HL-60/S4 treated with retinoic acid at 250 ng/mL for 4 days and 3 days (cell line): ENCODE data around the gene METTL2A.
"Not testable (repeated sequence)": the region's sequence is repeated elsewhere in the genome, so short reads cannot be mapped to it uniquely, and the experiment has no call there.

Experiments used
- in situ Hi-C: fragments of 300-500 bp; cut with MboI; formaldehyde crosslinking; loops from 2 replicates; pipeline ENCODE4 v1.7.0; 2022; ENCODE audit warnings: low sequenced_read_pairs

The METTL2A gene

DNA sequence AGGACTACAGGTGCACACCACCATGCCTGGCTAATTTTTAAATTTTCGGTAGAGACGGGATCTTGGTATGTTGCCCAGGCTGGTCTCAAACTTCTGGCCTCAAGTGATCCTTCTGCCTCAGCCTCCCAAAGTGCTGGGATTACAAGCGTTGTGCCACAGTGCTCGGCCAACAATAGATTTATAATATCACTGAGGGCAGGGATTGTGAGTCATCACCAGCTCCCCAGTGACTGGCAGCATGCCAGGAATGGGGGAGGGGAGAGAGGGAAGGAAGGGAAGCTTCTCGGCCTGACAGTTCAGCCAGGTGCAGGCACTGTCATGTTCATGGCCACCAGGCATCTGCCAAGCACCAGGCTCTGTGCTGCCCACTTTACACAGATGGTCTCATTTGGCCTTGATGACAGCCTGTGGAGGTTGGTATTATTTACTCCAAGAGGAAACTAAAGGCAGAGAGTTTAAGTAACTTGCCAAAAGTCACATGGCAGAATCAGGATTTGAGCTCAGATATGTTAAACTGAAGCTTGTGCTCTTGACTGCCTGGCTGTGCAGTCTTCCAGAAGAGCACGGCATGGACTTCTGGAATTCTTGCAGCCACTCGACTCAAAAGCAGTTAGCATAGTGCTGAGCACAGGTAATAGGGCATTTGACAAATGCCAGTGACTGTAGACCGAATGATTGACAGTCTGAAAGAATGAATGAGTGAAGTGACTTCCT, 47.1 kb downstream of the METTL2A start:
- in situ Hi-C loops: not testable (repeated sequence)

DNA sequence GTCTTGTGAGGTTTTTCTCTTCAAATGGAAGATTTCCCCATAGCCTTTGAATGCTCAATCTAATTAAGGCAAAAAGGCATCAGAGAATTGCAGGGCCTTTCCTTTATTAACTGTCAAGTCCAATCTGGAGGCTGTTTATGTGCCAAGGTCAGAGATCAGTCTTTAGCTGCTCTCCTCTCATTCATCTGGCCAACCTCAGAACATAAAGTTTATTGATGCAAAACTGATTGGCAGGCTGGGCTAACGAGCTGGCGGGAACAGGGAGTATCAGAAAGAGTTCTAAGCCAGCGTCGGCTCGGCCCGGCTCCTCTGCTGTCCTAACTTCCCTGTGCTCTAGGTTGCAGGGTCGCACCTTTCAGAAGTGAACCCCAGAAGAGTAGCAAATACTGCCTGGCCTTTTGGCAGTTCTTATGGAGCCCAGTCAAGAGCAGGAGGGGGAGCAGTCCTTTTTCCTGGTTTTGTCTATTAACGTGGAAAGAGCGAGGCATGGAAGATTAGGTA, 47.7 kb downstream of the METTL2A start:
- in situ Hi-C loops: not testable (repeated sequence)

DNA sequence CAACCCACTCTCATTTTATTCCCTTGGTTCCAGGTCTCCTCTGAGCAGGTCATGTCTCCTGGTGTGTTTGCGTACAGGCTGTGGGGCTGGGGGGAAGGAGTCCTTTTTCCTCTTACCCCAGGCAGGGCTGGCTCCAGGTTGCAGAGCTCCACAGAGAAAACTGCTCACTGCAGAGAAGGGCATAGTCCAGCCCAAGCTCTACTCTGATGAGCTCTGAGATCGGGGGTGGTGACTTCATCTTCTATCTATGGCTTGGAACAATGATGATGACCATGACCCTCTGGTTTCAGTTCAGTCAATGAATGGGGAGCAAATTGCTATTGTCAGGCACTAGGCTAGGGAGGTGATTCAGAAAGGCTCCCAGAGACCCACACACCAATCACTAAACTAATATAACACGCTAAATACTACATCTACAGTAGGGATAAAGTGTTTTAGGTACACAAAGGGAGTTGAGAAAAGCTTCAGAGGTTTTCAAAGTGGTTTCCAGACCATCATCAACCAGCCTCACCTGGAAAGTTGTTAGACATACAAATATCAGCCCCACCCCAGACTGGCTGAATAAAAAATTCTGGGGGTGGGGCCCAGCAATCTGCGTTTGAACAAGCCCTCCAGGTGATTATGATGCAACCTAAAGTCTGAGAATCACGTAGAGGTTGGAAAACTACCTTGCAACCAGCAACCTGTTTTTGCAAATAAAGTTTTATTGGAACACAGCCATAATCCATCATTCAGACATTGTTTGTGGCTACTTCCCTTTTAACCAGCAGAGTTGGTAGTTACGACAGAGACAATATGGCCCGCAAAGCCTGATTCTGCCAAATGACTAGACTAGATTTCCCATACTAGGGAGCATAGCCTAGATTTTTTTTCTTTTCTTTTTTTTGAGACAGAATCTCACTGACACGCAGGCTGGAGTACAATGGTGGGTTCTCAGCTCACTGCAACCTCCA, 49.6 kb downstream of the METTL2A start:
- in situ Hi-C loops: not testable (repeated sequence)

DNA sequence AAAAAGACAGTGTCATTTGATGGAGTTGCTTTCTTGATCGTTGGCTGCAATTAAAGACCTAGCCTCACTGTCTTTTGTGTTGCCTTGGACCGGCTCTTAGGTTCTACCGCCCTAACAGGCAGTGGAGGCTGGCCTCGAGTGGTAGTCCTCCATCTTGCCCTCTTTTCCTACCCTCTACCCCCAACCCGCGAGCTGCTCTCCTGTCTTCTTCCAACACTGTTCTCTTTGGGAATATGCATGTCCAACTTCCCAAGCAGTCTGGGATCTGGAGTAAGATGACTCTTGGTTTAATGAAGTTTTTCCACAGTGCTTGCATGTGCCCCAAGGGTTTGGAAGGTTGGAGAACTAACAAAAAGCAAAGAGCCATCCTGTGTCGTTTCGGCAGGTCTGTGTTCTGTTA, 53.4 kb downstream of the METTL2A start:
- in situ Hi-C loops: not testable (repeated sequence)

DNA sequence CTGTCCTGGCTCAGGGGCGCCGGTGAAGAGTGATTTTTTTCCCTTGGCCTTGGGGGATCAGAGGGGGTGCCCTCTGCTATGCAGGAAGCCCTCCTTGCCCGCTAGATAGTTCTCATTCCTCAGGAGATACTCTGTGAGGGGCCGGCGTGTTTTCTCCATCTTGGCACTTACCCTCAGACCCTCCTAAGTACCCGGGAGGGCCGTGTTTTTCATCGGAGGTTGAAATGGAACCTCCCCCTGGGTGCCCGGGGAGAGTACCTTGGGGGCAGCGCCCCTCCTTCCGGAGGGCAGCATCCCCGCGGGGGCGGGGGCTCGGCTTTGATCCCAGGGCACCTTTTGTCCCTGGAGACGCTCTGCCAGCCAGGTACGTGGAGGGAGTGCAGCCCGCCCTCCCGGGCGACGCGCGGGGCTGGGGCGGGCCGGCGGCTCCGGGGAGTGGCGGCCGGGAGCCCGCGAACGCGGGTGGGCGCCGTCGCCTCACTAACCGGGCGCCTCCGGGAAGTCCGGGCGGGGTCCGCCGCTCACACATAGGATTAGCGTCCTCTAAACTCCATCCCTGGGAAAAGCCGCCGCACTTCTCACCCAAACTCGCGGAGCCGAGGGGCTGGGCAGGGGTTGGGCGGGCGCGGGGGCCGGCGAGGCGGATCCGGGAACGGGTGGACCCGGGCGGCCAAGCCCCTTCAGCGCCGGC, 54.2 kb downstream of the METTL2A start:
- in situ Hi-C loops: not testable (repeated sequence)

DNA sequence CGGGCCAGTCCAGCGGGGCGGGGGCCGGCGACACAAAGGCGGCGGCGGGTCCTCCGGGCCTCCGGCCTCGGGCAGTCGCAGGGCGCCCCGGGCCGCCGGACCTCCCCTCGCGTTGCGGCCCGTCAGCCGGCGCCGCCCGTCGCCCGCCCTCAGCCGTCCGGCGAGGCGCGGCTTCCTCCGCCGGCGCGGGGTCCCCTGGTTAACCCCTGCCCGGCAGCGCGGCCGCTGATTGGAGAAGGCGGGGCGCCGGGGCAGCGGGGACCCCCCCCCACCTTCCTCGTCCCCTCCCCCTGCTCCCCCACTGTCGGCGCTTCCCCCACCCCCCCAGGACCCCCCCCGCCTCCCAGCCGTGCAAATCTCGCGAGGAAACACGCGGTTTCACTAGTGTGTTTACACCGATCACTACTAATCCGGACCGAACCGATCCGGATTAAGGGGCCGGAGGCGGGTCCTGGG, 54.8 kb downstream of the METTL2A start, which contains the start of gene TLK2:
Gene TLK2 (plus strand): TSS at position 402 of the 456 bp plus-strand sequence. CDS start 2,301 bp downstream, outside the sequence.
- in situ Hi-C loops: no loop called here

DNA sequence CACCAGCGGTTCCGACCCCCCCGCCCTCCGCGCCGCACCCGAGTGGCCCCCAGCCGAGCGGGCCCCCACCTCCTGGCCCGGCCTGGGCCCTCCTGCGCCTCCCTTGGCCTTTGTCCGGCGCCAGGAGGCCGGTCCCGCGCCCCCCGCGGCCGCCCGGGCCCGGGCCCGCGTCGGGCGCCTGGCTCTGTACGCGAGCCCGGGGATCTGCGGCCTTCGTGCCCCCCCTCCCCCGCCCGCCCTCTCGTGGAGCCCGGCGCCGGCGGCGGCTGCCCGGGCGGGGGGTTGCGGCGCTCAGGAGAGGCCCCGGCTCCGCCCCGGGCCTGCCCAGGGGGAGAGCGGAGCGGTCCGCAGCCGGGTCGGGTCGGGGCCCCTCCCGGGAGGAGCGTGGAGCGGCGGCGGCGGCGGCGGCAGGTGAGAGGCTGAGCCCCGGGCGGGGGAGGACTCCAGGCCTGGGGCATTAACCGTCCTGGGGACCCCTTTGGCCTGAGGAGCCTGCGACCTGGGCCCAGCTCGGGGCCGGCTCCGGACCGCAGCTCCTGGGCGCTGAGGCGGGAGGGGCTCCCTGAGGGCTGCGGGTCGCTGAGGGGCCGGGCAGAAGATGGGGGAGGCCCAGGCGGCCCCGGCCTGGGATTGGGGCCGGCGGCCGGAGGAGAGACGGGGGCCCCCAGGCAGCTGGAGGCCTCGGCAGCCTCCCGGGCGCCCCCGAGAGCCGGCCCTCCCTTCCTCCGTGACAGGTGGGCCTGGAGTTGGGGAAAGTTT, 55.4 kb downstream of the METTL2A start:
- in situ Hi-C loops: not testable (repeated sequence)

DNA sequence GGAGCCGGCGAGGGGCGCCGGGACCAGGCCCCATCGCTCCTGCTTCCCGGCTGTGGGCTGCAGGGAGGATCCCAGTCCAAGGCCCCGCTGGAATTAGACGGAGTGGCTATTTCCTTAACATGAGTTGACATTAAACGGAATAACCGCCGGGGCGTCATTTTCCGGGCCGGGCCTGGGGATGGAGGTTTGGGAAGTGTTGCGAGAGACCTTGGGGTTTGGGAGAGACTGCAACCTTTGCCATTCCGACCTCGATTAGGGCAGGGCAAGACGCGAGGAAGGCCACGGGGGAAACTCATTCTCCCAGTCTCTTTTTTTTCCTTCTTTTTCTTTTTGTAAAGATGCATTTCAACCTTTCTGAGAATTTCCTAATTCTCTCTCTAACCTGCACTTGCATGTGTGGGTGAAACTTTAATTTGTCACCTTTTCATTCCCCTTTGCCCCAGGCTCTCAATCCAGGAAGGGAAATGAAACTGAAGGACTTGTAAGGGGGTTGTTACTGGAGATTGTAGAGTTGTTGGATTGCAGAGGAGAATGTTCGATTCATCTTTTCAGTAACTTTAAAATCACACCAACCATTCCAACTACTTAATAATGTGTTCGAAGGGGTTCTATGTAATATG, 56.1 kb downstream of the METTL2A start:
- in situ Hi-C loops: not testable (repeated sequence)

DNA sequence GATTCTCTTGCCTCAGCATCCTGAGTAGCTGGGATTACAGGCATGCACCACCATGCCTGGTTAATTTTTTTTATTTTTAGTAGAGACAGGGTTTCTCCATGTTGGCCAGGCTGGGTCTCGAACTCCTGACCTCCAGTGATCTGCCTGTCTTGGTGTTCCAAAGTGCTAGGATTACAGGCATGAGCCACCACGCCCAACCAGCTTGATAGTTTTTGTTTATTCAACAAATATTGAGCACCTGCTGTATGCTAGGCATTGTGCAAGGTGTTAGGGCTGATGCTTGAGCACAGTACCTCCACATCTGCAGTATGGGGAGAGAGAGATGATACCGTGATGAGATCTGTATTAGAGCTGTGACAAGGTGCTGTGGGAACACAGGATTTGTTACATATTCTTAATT, 58.9 kb downstream of the METTL2A start:
- in situ Hi-C loops: not testable (repeated sequence)

DNA sequence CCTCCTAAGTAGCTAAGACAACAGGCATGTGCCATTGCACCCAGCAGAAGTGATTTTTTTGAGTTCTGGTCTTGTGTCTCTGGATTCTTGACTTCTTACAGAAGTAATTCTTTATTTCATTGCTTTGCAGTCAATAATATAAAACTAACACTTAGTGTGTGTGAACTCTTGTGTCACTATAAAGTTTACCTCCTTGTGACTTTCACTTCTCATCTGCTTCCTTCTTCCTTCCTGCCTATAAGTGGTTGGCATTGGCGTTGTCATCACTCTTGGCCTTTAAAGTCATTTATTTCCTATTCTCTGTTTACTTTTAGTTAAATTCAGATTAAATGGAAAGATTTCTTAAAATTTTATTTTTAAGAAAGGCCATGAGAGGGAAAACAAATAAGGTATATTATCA, 67.3 kb downstream of the METTL2A start:
- in situ Hi-C loops: not testable (repeated sequence)

DNA sequence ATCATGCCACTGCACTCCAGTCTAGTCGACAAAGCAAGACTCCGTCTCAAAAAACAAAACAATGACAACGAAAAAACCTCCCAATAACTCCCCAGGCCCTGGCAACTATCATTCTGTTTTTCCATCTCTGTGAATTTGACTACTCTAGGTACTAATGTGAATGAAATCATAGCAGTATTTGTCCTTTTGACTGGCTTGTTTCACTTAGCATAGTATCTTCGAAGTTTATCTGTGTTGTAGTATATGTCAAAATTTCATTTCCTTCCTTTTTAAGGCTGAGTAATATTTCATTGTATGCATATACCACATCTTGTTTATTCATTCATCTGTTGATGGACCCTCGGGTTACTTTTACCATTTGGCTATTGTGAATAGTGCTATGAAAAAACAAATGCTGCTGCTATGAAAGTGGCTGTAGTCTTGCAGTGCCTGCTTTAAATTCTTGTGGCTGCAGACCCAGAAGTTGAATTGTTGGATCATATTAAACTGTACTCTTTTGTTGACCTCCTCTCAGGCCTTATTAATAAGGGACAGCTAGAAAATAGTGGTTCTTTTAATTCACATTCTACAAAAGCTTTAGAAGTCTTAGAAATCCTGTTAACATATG, 69.5 kb downstream of the METTL2A start:
- in situ Hi-C loops: not testable (repeated sequence)

DNA sequence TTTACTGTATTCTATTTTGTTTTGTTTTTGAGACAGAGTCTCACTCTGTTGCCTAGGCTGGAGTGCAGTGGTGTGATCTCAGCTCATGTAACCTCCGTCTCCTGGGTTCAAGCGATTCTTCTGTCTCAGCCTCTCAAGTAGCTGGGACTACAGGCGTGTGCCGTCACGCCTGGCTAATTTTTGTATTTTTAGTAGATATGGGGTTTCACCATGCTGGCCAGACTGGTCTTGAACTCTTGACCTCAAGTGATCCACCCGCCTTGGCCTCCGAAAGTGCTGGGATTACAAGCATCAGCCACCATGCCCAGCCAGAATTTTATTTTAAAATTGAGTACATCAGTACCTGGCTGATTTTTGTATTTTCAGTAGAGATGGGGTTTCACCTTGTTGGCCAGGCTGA, 70.4 kb downstream of the METTL2A start:
- in situ Hi-C loops: not testable (repeated sequence)

DNA sequence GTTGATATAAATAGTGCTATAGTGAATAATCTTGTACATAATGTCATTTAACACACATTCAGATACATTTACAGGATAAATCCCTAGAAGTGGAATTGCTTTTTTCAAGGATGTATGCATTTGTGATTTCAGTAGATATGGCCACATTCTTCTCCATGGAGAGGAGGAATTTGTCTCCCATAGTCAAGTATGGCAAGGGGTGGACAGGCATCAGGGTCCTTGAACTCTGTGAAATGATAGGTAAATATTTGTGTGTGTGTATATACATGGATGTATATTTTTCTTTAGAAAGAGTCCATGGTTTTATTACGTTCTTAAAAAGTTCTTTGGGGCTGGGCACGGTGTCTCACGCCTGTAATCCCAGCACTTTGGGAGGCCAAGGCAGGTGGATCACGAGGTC, 72.6 kb downstream of the METTL2A start:
- in situ Hi-C loops: not testable (repeated sequence)

DNA sequence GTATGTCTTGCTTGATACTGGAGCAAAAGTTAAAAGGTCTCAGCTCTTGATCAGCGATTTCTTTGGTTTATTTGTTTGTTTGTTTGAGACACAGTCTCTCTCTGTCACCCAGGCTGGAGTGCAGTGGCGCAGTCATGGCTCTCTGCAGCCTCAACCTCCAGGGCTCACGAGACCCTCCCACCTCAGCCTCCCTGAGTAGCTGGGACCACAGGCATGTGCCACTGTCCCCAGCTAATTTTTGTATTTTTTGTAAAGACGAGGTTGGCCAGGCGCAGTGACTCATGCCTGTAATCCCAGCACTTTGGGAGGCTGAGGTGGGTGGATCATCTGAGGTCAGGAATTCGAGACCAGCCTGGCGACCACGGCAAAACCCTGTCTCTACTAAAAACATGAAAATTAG, 75.1 kb downstream of the METTL2A start:
- in situ Hi-C loops: not testable (repeated sequence)
